Measurements from ENCODE around the gene NHLRC4. TPM values are rescaled to one million over a fixed set of nuclear protein-coding genes. Genes with fewer than 3 reads are reported as not detected.
A peak's percentile ranks its signal among the peaks of the same experiment; 100 is the strongest.

NHLRC4 gene
- total RNA-seq, 1 donor from 2014 or later: 2.7 TPM

DNA sequence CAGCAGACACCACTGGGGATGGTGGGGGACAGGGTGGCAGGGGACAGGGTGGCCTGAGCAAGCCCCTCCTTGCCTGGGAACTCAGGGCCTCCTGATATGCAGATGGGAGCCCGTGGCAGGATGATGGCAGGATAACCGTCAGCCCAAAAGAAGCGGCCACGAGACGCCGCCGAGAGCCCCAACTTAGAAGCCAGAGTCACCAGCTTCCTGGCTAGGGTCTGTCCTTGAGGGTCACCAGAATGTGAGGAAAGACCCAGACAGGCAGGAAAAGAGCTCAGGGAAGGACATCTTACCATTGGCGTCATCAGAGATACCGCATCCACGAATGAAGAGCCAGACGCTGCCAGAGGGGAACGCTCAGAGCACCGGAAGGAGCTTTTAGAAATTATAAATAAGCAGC, 42.5 kb downstream of the NHLRC4 start:
- DNase-seq (no peak), ATAC-seq (no peak)
- Histone ChIP-seq H3K4me3 (no peak overlapping the region), H3K9me3 (no peaks in the 10 kb centered on the region), H3K4me1 (peaks cover 10% of the 10 kb centered on the region), H3K27me3 (ENCODE audit: low read depth) (no peaks in the 10 kb centered on the region), H3K27ac (no peak overlapping the region), H3K36me3 (no peaks in the 10 kb centered on the region)
- no peak for TF ChIP-seq CTCF (IDR thresholded peaks at IDR 0.05)
- intact Hi-C loops (cut with DNase I): no loop called here

DNA sequence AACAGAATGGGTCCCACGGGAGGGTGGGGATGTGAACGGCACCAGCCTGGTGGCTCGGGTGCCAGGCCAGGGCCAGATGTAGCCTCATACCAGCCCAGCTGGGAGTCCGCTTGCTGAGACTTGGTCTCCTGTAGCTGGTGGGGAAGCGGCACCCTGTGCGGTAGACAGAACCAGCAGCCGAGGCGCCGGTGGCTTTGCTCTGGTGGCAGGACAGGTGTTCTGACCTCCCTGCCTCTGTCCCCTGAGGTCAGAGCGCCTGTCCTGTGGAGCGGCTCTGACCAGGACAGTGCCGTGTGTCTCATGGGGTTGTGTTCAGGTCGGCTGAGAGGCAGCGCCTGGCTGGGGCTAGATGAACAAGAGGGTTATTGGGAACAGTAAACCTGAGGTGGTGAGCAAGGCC, 43.2 kb downstream of the NHLRC4 start:
- DNase-seq: no peak
- H3K27me3 ChIP-seq (ENCODE audit: low read depth): no peaks in the 10 kb centered on the region
- H3K27ac ChIP-seq: no peak overlapping the region
- H3K36me3 ChIP-seq: no peaks in the 10 kb centered on the region
- no peak for TF ChIP-seq CTCF (IDR thresholded peaks at IDR 0.05)
- H3K4me1 ChIP-seq: peaks cover 10% of the 10 kb centered on the region
- no peaks in the 10 kb centered on the region for H3K9me3 ChIP-seq
- no peak overlapping the region for H3K4me3 ChIP-seq
- intact Hi-C loops (cut with DNase I): no loop called here
- ATAC-seq: peak; percentile 6 to 18

DNA sequence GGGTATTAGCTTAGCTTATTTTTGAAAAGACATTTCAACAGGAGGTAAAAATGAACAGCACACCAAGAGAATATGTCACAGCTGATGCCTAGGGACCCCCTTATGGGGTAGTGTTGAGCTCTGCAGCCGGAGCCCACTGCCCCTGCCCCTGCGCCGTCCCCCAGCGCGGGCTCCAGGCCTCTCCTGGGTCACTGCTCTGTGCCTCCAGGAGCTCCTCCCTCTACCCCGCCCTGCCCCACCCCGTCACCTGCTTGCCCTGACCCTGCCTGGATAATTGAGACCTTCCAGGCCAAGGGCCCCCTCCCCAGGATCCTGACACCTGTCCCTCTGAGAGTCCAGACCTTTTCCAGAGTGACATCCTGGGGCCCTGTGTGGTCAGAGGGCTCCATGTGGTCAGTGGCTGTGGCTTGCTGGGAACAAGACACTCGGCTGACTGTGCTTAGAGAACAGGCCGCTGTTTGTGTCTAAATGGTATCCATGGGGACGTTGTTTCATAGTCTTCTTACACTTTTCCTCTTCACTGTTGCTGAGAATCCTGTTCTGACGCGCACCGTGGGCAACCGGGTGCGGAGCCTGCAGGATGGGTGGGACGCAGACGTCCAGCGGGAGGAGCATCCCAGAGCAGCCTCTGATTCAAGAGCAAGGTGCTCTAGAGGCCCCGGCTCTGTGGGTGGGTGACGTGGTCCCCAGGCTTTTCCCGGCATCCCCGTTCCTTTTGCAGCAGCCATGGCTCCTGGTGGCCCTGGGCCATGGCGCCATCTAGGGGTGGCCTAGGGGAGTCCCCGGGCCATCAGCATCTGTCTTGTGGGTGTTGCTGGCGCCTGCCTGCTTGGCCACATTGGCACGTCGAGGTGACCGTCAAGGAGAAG, 43.9 kb downstream of the NHLRC4 start:
- ATAC-seq: peak; percentile 94 to 95
- H3K4me3 ChIP-seq: no peak overlapping the region
- TF ChIP-seq CTCF (IDR thresholded peaks at IDR 0.05): peak; percentile 83

DNA sequence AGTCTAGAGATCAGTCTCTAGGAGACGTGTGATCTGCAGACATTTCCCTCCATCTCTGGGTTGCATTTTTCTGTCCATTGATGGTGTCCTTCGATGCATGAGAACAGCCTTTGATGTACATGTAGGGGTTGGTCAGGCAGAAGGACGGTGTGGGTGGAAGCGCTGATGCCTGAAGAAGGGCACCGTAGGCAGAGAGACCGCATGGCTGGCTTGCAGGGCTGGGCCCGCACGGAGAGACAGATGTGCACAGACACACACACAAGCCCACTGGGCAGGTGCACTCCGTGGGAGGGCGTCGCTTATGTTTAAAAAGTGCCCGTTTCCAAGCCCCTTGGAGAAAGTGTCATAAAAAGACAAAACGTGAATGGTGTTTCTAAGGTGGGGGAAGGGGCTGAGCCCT, 48.3 kb downstream of the NHLRC4 start:
- no peaks in the 10 kb centered on the region for H3K27me3 ChIP-seq (ENCODE audit: low read depth)
- intact Hi-C loops (cut with DNase I): no loop called here
- no peak for DNase-seq
- no peak for TF ChIP-seq CTCF (IDR thresholded peaks at IDR 0.05)
- H3K27ac ChIP-seq: peak overlapping the region; percentile 89
- ATAC-seq: no peak
- H3K4me1 ChIP-seq: peaks cover 10% of the 10 kb centered on the region
- no peaks in the 10 kb centered on the region for H3K9me3 ChIP-seq
- no peaks in the 10 kb centered on the region for H3K36me3 ChIP-seq
- no peak overlapping the region for H3K4me3 ChIP-seq

More for the DNA sequence above, 43.9 kb downstream of the NHLRC4 start:
- H3K27ac ChIP-seq: no peak overlapping the region
- H3K4me1 ChIP-seq: peaks cover 10% of the 10 kb centered on the region
- no peaks in the 10 kb centered on the region for H3K36me3 ChIP-seq
- no peaks in the 10 kb centered on the region for H3K9me3 ChIP-seq
- intact Hi-C loops (cut with DNase I): no loop called here
- peak; percentile 83 for DNase-seq
- no peaks in the 10 kb centered on the region for H3K27me3 ChIP-seq (ENCODE audit: low read depth)

DNA sequence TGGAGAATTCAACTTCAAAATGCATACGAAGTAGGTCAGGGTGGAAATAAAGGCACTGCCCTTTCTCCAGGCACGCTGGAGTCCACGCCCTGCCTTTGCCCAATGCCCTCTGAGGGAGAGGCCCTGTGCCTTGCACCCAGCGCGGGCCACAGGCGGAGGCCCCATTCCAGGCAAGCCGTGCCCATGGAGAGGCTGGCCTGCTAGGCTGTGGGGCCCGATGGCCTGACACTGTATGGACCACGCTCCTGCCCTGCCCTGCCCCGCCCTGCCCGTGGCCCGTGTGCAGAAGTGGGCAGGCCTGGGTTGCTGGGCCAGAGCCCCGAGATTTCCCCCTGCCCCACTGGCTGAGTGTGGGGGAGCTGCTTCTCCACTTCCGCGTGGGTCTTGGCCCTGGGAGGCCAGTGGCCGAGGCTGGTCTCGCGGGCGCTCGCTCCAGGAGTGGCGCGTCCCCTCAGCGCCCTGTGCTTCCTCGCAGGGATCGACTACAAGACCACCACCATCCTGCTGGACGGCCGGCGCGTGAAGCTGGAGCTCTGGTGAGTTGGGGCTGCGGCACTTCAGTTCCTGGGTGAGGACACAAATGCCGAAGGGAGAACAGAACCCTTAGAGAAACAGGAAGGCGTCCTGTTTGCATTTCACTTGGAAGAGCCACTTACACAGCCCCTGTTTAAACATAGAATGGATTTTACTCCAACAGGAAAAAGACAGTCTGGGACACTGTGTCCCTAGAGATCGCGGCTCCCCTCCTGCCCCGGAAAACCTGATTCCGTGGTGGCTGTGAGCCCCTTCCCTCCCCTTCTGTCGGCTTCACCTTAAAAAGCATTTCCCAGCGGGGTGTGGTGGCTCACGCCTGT, 50.2 kb downstream of the NHLRC4 start:
- Histone ChIP-seq H3K27ac (peak overlapping the region; percentile 89), H3K27me3 (ENCODE audit: low read depth) (no peaks in the 10 kb centered on the region), H3K9me3 (no peaks in the 10 kb centered on the region), H3K36me3 (no peaks in the 10 kb centered on the region), H3K4me1 (peaks cover 11% of the 10 kb centered on the region), H3K4me3 (peak overlapping the region; percentile 35)
- DNase-seq (peak; percentile 85), ATAC-seq (peak; percentile 90 to 92)
- intact Hi-C loops (cut with DNase I): no loop called here
- TF ChIP-seq CTCF (IDR thresholded peaks at IDR 0.05): no peak
